ENCODE results near the gene GPR3.
"Not testable (repeated sequence)": the region's sequence is repeated elsewhere in the genome, so short reads cannot be mapped to it uniquely, and the experiment has no call there.

GPR3 gene

GRCh38 chr1:27406362-27406680, 13.9 kb downstream of the GPR3 start:
- H3K4me3 ChIP-seq, result no peak overlapping the region
- in situ Hi-C loops (cut with MboI; ENCODE audit: low sequenced_read_pairs), result no loop called here
- no peaks in the 10 kb centered on the region for H3K27me3 ChIP-seq (ENCODE audit: low read depth)
- H3K9me3 ChIP-seq, result no peaks in the 10 kb centered on the region
- H3K4me1 ChIP-seq, result no peaks in the 10 kb centered on the region
- no peak for DNase-seq (ENCODE audit: low spot score in 2 of 2)
- H3K36me3 ChIP-seq (replicated peaks), result peaks cover 25% of the 10 kb centered on the region

- H3K27me3 ChIP-seq (ENCODE audit: low read depth); in situ Hi-C loops (cut with MboI; ENCODE audit: low sequenced_read_pairs); DNase-seq (ENCODE audit: low spot score in 2 of 2); H3K9me3 ChIP-seq; H3K4me1 ChIP-seq; H3K4me3 ChIP-seq: not testable (repeated sequence)
- peaks cover 29% of the 10 kb centered on the region for H3K36me3 ChIP-seq (replicated peaks)
Measured at GRCh38 chr1:27406791-27407190, 14.4 kb downstream of the GPR3 start.

GRCh38 chr1:27408151-27408550, 15.7 kb downstream of the GPR3 start:
- Histone ChIP-seq H3K27me3 (ENCODE audit: low read depth) (no peaks in the 10 kb centered on the region), H3K4me1 (no peaks in the 10 kb centered on the region), H3K9me3 (no peaks in the 10 kb centered on the region), H3K4me3 (no peak overlapping the region), H3K36me3 (replicated peaks) (peaks cover 43% of the 10 kb centered on the region)
- in situ Hi-C loops (cut with MboI; ENCODE audit: low sequenced_read_pairs), result no loop called here
- DNase-seq (ENCODE audit: low spot score in 2 of 2), result no peak

GRCh38 chr1:27409669-27410068, 17.2 kb downstream of the GPR3 start:
- no peaks in the 10 kb centered on the region for H3K9me3 ChIP-seq
- no peak for DNase-seq (ENCODE audit: low spot score in 2 of 2)
- no peaks in the 10 kb centered on the region for H3K4me1 ChIP-seq
- H3K27me3 ChIP-seq (ENCODE audit: low read depth), result no peaks in the 10 kb centered on the region
- no peak overlapping the region for H3K4me3 ChIP-seq
- H3K36me3 ChIP-seq (replicated peaks), result peaks cover 58% of the 10 kb centered on the region
- in situ Hi-C loops (cut with MboI; ENCODE audit: low sequenced_read_pairs), result no loop called here

GRCh38 chr1:27410709-27411108, 18.3 kb downstream of the GPR3 start:
- DNase-seq (ENCODE audit: low spot score in 2 of 2), result no peak
- in situ Hi-C loops (cut with MboI; ENCODE audit: low sequenced_read_pairs), result no loop called here
- no peak overlapping the region for H3K4me3 ChIP-seq
- peaks cover 67% of the 10 kb centered on the region for H3K36me3 ChIP-seq (replicated peaks)
- no peaks in the 10 kb centered on the region for H3K9me3 ChIP-seq
- H3K27me3 ChIP-seq (ENCODE audit: low read depth), result no peaks in the 10 kb centered on the region
- no peaks in the 10 kb centered on the region for H3K4me1 ChIP-seq

- in situ Hi-C loops (cut with MboI; ENCODE audit: low sequenced_read_pairs), result no loop called here
- Histone ChIP-seq H3K4me1 (no peaks in the 10 kb centered on the region), H3K4me3 (no peak overlapping the region), H3K36me3 (replicated peaks) (peaks cover 79% of the 10 kb centered on the region), H3K9me3 (no peaks in the 10 kb centered on the region), H3K27me3 (ENCODE audit: low read depth) (no peaks in the 10 kb centered on the region)
- DNase-seq (ENCODE audit: low spot score in 2 of 2), result no peak
Measured at GRCh38 chr1:27412502-27412901, 20.1 kb downstream of the GPR3 start.

GRCh38 chr1:27413004-27413403, 20.6 kb downstream of the GPR3 start:
- in situ Hi-C loops (cut with MboI; ENCODE audit: low sequenced_read_pairs), result no loop called here
- H3K9me3 ChIP-seq, result no peaks in the 10 kb centered on the region
- peaks cover 83% of the 10 kb centered on the region for H3K36me3 ChIP-seq (replicated peaks)
- DNase-seq (ENCODE audit: low spot score in 2 of 2), result no peak
- no peaks in the 10 kb centered on the region for H3K27me3 ChIP-seq (ENCODE audit: low read depth)
- no peaks in the 10 kb centered on the region for H3K4me1 ChIP-seq
- no peak overlapping the region for H3K4me3 ChIP-seq

- H3K9me3 ChIP-seq, result no peaks in the 10 kb centered on the region
- no peaks in the 10 kb centered on the region for H3K27me3 ChIP-seq (ENCODE audit: low read depth)
- H3K36me3 ChIP-seq (replicated peaks), result peaks cover 79% of the 10 kb centered on the region
- no peak for DNase-seq (ENCODE audit: low spot score in 2 of 2)
- in situ Hi-C loops (cut with MboI; ENCODE audit: low sequenced_read_pairs), result no loop called here
- no peaks in the 10 kb centered on the region for H3K4me1 ChIP-seq
- H3K4me3 ChIP-seq, result no peak overlapping the region
Measured at GRCh38 chr1:27414091-27414490, 21.7 kb downstream of the GPR3 start.

- in situ Hi-C loops (cut with MboI; ENCODE audit: low sequenced_read_pairs), result no loop called here
- no peaks in the 10 kb centered on the region for H3K9me3 ChIP-seq
- no peak overlapping the region for H3K4me3 ChIP-seq
- H3K36me3 ChIP-seq (replicated peaks), result peaks cover 63% of the 10 kb centered on the region
- peak; percentile 34 to 60 for DNase-seq (ENCODE audit: low spot score in 2 of 2)
- H3K27me3 ChIP-seq (ENCODE audit: low read depth), result no peaks in the 10 kb centered on the region
- H3K4me1 ChIP-seq, result no peaks in the 10 kb centered on the region
Measured at GRCh38 chr1:27416387-27417111, 24.1 kb downstream of the GPR3 start.

GRCh38 chr1:27417713-27418112, 25.3 kb downstream of the GPR3 start:
- Histone ChIP-seq H3K27me3 (ENCODE audit: low read depth) (no peaks in the 10 kb centered on the region), H3K4me3 (no peak overlapping the region), H3K4me1 (no peaks in the 10 kb centered on the region), H3K9me3 (no peaks in the 10 kb centered on the region), H3K36me3 (replicated peaks) (peaks cover 52% of the 10 kb centered on the region)
- in situ Hi-C loops (cut with MboI; ENCODE audit: low sequenced_read_pairs), result no loop called here
- no peak for DNase-seq (ENCODE audit: low spot score in 2 of 2)

- Histone ChIP-seq H3K4me3 (no peak overlapping the region), H3K9me3 (no peaks in the 10 kb centered on the region), H3K27me3 (ENCODE audit: low read depth) (no peaks in the 10 kb centered on the region), H3K36me3 (replicated peaks) (peaks cover 43% of the 10 kb centered on the region), H3K4me1 (no peaks in the 10 kb centered on the region)
- DNase-seq (ENCODE audit: low spot score in 2 of 2), result no peak
- in situ Hi-C loops (cut with MboI; ENCODE audit: low sequenced_read_pairs), result no loop called here
Measured at GRCh38 chr1:27418326-27419185, 26.1 kb downstream of the GPR3 start.

GRCh38 chr1:27423709-27424108, 31.3 kb downstream of the GPR3 start:
- H3K9me3 ChIP-seq, result no peaks in the 10 kb centered on the region
- in situ Hi-C loops (cut with MboI; ENCODE audit: low sequenced_read_pairs), result no loop called here
- no peaks in the 10 kb centered on the region for H3K27me3 ChIP-seq (ENCODE audit: low read depth)
- H3K4me1 ChIP-seq, result no peaks in the 10 kb centered on the region
- no peak for DNase-seq (ENCODE audit: low spot score in 2 of 2)
- H3K36me3 ChIP-seq (replicated peaks), result peaks cover 5% of the 10 kb centered on the region
- no peak overlapping the region for H3K4me3 ChIP-seq

GRCh38 chr1:27427329-27427728, 34.9 kb downstream of the GPR3 start:
- Histone ChIP-seq H3K36me3 (replicated peaks) (peaks cover 6% of the 10 kb centered on the region), H3K4me1 (no peaks in the 10 kb centered on the region)
- in situ Hi-C loops (cut with MboI; ENCODE audit: low sequenced_read_pairs), result no loop called here

GRCh38 chr1:27427816-27428315, 35.4 kb downstream of the GPR3 start:
- Histone ChIP-seq H3K27me3 (ENCODE audit: low read depth) (no peaks in the 10 kb centered on the region), H3K4me3 (no peak overlapping the region), H3K36me3 (replicated peaks) (peaks cover 6% of the 10 kb centered on the region), H3K9me3 (no peaks in the 10 kb centered on the region), H3K4me1 (no peaks in the 10 kb centered on the region)
- in situ Hi-C loops (cut with MboI; ENCODE audit: low sequenced_read_pairs), result no loop called here
- no peak for DNase-seq (ENCODE audit: low spot score in 2 of 2)

More at GRCh38 chr1:27427329-27427728, 34.9 kb downstream of the GPR3 start:
- no peaks in the 10 kb centered on the region for H3K9me3 ChIP-seq
- DNase-seq (ENCODE audit: low spot score in 2 of 2), result no peak
- no peaks in the 10 kb centered on the region for H3K27me3 ChIP-seq (ENCODE audit: low read depth)
- H3K4me3 ChIP-seq, result no peak overlapping the region

Measured in HAP-1 (cell line).